Measurements from ENCODE around the gene FBN3. TPM values are rescaled to one million over a fixed set of nuclear protein-coding genes. Genes with fewer than 3 reads are reported as not detected.
A peak's percentile ranks its signal among the peaks of the same experiment; 100 is the strongest.
"Not testable (repeated sequence)": the region's sequence is repeated elsewhere in the genome, so short reads cannot be mapped to it uniquely, and the experiment has no call there.

FBN3 gene
- total RNA-seq, 1 donor from 2014 or later: not detected

- Histone ChIP-seq H3K36me3 (no peaks in the 10 kb centered on the region), H3K27me3 (ENCODE audit: low read depth) (no peaks in the 10 kb centered on the region), H3K9me3 (replicated peaks) (no peaks in the 10 kb centered on the region), H3K27ac (replicated peaks) (no peak overlapping the region), H3K4me1 (no peaks in the 10 kb centered on the region), H3K4me3 (no peak overlapping the region)
- intact Hi-C loops (cut with micrococcal nuclease): no loop called here
- TF ChIP-seq CTCF (IDR thresholded peaks at IDR 0.05; ENCODE audit: borderline replicate concordance): no peak
- no peak for DNase-seq
Observed at GRCh38 chr19:8167985-8168384, 18.6 kb upstream of the FBN3 start.

GRCh38 chr19:8163759-8164158 lies 14.4 kb upstream of the FBN3 start:
- no peaks in the 10 kb centered on the region for H3K36me3 ChIP-seq
- H3K27ac ChIP-seq (replicated peaks): no peak overlapping the region
- intact Hi-C loops (cut with micrococcal nuclease): no loop called here
- H3K4me3 ChIP-seq: no peak overlapping the region
- no peak for TF ChIP-seq CTCF (IDR thresholded peaks at IDR 0.05; ENCODE audit: borderline replicate concordance)
- H3K27me3 ChIP-seq (ENCODE audit: low read depth): no peaks in the 10 kb centered on the region
- H3K9me3 ChIP-seq (replicated peaks): no peaks in the 10 kb centered on the region
- H3K4me1 ChIP-seq: peaks cover under 1% of the 10 kb centered on the region
- DNase-seq: no peak

GRCh38 chr19:8161135-8161646 lies 11.8 kb upstream of the FBN3 start:
- H3K4me1 ChIP-seq: peaks cover 3% of the 10 kb centered on the region
- H3K4me3 ChIP-seq: no peak overlapping the region
- no peak for TF ChIP-seq CTCF (IDR thresholded peaks at IDR 0.05; ENCODE audit: borderline replicate concordance)
- no peaks in the 10 kb centered on the region for H3K9me3 ChIP-seq (replicated peaks)
- intact Hi-C loops (cut with micrococcal nuclease): no loop called here
- no peak for DNase-seq
- H3K27ac ChIP-seq (replicated peaks): no peak overlapping the region
- H3K27me3 ChIP-seq (ENCODE audit: low read depth): no peaks in the 10 kb centered on the region
- H3K36me3 ChIP-seq: no peaks in the 10 kb centered on the region

- H3K27ac ChIP-seq (replicated peaks); H3K36me3 ChIP-seq; H3K9me3 ChIP-seq (replicated peaks); DNase-seq; H3K27me3 ChIP-seq (ENCODE audit: low read depth); intact Hi-C loops (cut with micrococcal nuclease); H3K4me3 ChIP-seq: not testable (repeated sequence)
- peaks cover 14% of the 10 kb centered on the region for H3K4me1 ChIP-seq
Observed at GRCh38 chr19:8159322-8159721, 9.9 kb upstream of the FBN3 start.

GRCh38 chr19:8158411-8159074 lies 9.2 kb upstream of the FBN3 start:
- Histone ChIP-seq H3K9me3 (replicated peaks) (no peaks in the 10 kb centered on the region), H3K36me3 (no peaks in the 10 kb centered on the region), H3K4me3 (no peak overlapping the region), H3K27ac (replicated peaks) (no peak overlapping the region), H3K27me3 (ENCODE audit: low read depth) (no peaks in the 10 kb centered on the region), H3K4me1 (peaks cover 16% of the 10 kb centered on the region)
- intact Hi-C loops (cut with micrococcal nuclease): no loop called here
- DNase-seq: no peak
- TF ChIP-seq CTCF (IDR thresholded peaks at IDR 0.05; ENCODE audit: borderline replicate concordance): peak; percentile 80

GRCh38 chr19:8155318-8155717 lies 5.9 kb upstream of the FBN3 start:
- peak overlapping the region; percentile 52 for H3K27ac ChIP-seq (replicated peaks)
- H3K4me1 ChIP-seq: peaks cover 16% of the 10 kb centered on the region

GRCh38 chr19:8154014-8154413 lies 4.6 kb upstream of the FBN3 start:
- H3K9me3 ChIP-seq (replicated peaks); H3K4me3 ChIP-seq; DNase-seq; intact Hi-C loops (cut with micrococcal nuclease); H3K36me3 ChIP-seq; H3K27ac ChIP-seq (replicated peaks): not testable (repeated sequence)
- peaks cover 32% of the 10 kb centered on the region for H3K27me3 ChIP-seq (ENCODE audit: low read depth)
- peaks cover 23% of the 10 kb centered on the region for H3K4me1 ChIP-seq

More at GRCh38 chr19:8155318-8155717, 5.9 kb upstream of the FBN3 start:
- Histone ChIP-seq H3K27me3 (ENCODE audit: low read depth) (peaks cover 19% of the 10 kb centered on the region), H3K9me3 (replicated peaks) (no peaks in the 10 kb centered on the region), H3K36me3 (no peaks in the 10 kb centered on the region), H3K4me3 (no peak overlapping the region)
- TF ChIP-seq CTCF (IDR thresholded peaks at IDR 0.05; ENCODE audit: borderline replicate concordance): no peak
- no peak for DNase-seq
- intact Hi-C loops (cut with micrococcal nuclease): no loop called here

All from left ventricle myocardium inferior (tissue), 1 donor.